Tibial artery (tissue), 4 donors: ENCODE data around the gene DNM3.

Experiments
- DNase-seq, 2 donors: peaks; one replicate each; pipeline ENCODE4 v3.0.0-alpha.2; 2019
- H3K27ac ChIP-seq, 2 donors: fragments of 200-600 bp; sonication (generic) in 1 of 2; 1 replicate in 1 of 2; 2 replicates in 1 of 2; pipeline ENCODE4 v1.5.1; 2018 to 2019; ENCODE audit warnings: mild to moderate bottlenecking in 1 of 2
- H3K27me3 ChIP-seq, 2 donors: fragments of 200-600 bp; sonication (generic) in 1 of 2; one replicate each; pipeline versions ENCODE4 v1.5.1 to v1.6.0; 2016 to 2019
- H3K36me3 ChIP-seq, 3 donors: fragments of 200-600 bp; sonication (generic) in 2 of 3; one replicate each; pipeline ENCODE4 v1.5.1; 2016 to 2019; ENCODE audit warnings: mild to moderate bottlenecking in 2 of 3
- H3K4me1 ChIP-seq, 4 donors: fragments of 200-600 bp; sonication (generic) in 2 of 4; 1 replicate in 3 of 4; 2 replicates in 1 of 4; pipeline ENCODE4 v1.5.1; 2016 to 2019
- H3K4me3 ChIP-seq, 2 donors: fragments of 200-600 bp; sonication (generic) in 1 of 2; 1 replicate in 1 of 2; 2 replicates in 1 of 2; pipeline ENCODE4 v1.5.1; 2018 to 2019; ENCODE audit warnings: mild to moderate bottlenecking in 2 of 2
- H3K9me3 ChIP-seq, 3 donors: fragments of 200-600 bp; sonication (generic) in 1 of 3; one replicate each; pipeline ENCODE4 v1.5.1; 2016 to 2019
- CTCF ChIP-seq, 2 experiments: fragments of 200-600 bp in 1 of 2; fragments of 450-650 bp in 1 of 2; IDR thresholded peaks; one replicate each; pipeline ENCODE4 v1.5.1; 2017 to 2019; ENCODE audit warnings: antibody characterized with exemption in 2 of 2, mild to moderate bottlenecking in 1 of 2, moderate library complexity in 1 of 2
- intact Hi-C: fragments of 100-400 bp; cut with DNase I; formaldehyde crosslinking; loops from one replicate; pipeline ENCODE4 v1.15.0; 2023; ENCODE audit warnings: low total_unique reads

The DNM3 gene

DNA sequence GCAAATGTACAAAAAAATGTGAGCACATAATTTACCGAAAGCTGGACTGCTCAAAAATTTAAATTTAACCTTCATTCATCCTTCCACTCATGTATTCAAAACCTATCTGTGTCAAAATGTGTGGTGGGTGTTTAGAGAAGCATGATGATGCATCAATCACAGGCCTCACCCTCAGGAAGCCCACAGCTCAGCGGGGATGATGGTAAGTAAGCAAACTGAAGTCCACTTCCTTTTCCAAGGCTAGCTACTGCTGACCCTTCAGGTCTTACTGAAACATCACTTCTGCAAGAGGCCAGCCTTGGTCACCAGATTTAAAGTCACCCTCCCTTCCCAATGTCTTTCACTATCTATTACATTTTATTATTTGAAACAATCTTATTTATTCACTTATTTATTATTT is 254.5 kb downstream of the DNM3 start:
- intact Hi-C loops, result no loop called here

DNA sequence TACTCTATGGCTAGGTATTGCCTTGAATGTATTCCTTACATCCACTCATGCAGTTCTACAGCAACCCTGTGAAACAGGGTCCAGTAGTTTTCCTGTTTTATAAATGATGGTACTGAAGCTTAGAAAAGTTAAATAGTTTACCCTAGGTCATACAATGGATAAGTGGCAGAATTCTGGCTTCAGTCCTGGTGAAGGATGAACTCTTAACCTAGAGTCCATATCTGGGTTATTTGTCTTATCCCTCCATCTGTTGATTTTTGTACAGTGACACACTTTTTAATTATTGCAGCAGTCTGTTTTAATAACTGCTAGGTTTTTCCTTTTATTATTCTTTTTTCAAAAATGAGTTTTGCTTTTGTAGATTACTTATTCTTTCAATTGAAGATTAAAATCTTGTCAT is 263.9 kb downstream of the DNM3 start:
- H3K4me1 ChIP-seq, result no peaks in the 10 kb centered on the region
- no peak overlapping the region for H3K4me3 ChIP-seq
- no peaks in the 10 kb centered on the region for H3K9me3 ChIP-seq
- intact Hi-C loops, result no loop called here
- TF ChIP-seq CTCF (IDR thresholded peaks at IDR 0.05), result no peak
- H3K27me3 ChIP-seq, result no peaks in the 10 kb centered on the region
- no peak overlapping the region for H3K27ac ChIP-seq
- no peaks in the 10 kb centered on the region for H3K36me3 ChIP-seq
- no peak for DNase-seq

More for the DNA sequence above, 254.5 kb downstream of the DNM3 start:
- H3K4me3 ChIP-seq, result no peak overlapping the region
- no peaks in the 10 kb centered on the region for H3K9me3 ChIP-seq
- H3K27me3 ChIP-seq, result no peaks in the 10 kb centered on the region
- H3K4me1 ChIP-seq, result no peaks in the 10 kb centered on the region
- H3K36me3 ChIP-seq, result no peaks in the 10 kb centered on the region
- no peak for DNase-seq
- no peak overlapping the region for H3K27ac ChIP-seq
- TF ChIP-seq CTCF (IDR thresholded peaks at IDR 0.05), result no peak

DNA sequence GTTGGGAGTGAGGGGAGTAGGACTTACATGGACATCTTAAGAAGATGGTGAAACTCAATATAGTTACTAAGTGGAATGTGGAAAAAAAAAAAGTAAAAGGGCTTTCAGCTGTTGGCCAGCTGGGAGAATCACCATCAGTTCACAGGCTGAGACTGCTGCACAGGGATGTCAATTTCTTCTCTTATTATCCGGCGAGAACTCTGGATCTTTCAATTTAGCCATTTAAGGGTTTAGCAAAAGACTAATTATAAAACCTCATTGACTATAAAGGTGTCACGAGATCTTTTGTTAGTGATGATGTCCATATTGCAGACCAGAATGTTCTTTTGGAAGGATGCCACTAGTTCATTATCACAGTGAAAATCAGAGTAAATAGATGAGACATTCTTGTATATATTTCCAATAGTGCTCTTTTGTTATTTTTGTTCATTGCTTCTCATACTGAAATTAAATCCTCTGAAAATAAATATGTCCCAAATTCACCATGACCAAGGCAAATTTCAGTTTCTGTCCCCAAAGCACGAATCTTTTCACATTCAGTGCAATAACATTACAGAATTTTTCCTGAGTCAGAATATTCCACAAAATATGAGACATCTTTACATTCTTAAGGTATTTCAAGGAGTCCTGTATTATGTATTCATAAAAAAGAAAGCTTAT is 266.1 kb downstream of the DNM3 start:
- no peaks in the 10 kb centered on the region for H3K36me3 ChIP-seq
- no peak for DNase-seq
- no peak overlapping the region for H3K4me3 ChIP-seq
- H3K9me3 ChIP-seq, result no peaks in the 10 kb centered on the region
- no peak for TF ChIP-seq CTCF (IDR thresholded peaks at IDR 0.05)
- intact Hi-C loops, result no loop called here
- no peak overlapping the region for H3K27ac ChIP-seq
- H3K4me1 ChIP-seq, result no peaks in the 10 kb centered on the region
- H3K27me3 ChIP-seq, result no peaks in the 10 kb centered on the region

DNA sequence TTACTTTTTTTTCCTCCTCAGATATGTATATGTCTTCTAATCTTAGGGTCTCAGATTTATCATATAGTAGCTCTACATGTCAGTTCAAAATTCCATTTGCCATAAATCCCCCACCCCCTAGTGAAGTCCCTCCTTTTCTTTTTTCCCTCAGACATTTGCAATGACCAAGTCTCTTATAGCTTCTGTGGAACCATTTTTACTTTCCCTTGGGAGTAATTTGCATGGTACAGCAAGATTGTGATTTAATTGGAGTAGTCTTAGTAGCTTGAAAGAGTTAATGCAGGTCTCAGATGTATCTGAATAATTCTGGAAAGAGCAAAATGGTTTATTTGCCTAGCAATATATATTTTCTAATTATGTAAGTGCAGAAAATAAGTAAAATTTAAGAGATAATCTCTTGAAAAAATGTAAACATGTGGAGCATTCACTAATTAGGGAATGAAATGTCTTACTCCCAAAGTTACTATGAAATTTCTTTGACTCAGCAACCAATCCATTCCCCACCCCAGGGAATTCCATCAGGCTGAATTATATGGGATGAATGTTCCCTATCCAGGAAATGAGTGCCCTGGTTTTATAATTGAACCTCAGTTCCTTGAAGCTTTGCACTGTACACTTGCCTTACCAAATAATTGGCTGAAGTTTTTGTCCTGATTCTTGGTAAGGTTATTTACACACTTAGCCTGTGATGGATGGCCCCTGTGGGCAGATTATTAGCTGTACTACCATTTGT is 267.0 kb downstream of the DNM3 start:
- intact Hi-C loops, result no loop called here
- Histone ChIP-seq H3K4me1 (no peaks in the 10 kb centered on the region), H3K27ac (no peak overlapping the region), H3K9me3 (no peaks in the 10 kb centered on the region), H3K36me3 (no peaks in the 10 kb centered on the region), H3K27me3 (no peaks in the 10 kb centered on the region), H3K4me3 (no peak overlapping the region)
- no peak for TF ChIP-seq CTCF (IDR thresholded peaks at IDR 0.05)
- no peak for DNase-seq

DNA sequence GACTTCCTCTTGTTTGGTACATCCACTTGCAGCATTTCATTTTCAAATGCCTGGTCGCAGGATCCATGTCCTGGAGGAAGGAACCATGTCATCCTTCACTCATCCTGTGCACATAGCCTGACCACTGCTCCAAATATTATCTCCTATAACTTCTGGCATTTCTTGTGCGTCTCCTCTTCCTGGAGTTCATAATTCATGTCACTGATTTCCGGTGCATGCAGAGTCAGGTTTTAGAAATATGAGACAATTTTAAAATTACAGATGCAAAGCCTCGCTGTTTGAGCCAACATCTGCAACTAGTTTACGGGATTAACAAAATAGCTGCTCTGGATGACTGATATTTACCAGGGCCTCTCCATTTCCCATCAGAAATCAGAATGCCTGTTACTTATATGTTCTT is 268.1 kb downstream of the DNM3 start:
- H3K4me3 ChIP-seq, result no peak overlapping the region
- intact Hi-C loops, result no loop called here
- no peak overlapping the region for H3K27ac ChIP-seq
- no peaks in the 10 kb centered on the region for H3K9me3 ChIP-seq
- no peak for DNase-seq
- H3K27me3 ChIP-seq, result no peaks in the 10 kb centered on the region
- no peaks in the 10 kb centered on the region for H3K36me3 ChIP-seq
- no peak for TF ChIP-seq CTCF (IDR thresholded peaks at IDR 0.05)
- H3K4me1 ChIP-seq, result no peaks in the 10 kb centered on the region
